NCI-H2196 treated with DMSO at 0.1 percent for 48 hours (cell line): Measurements from ENCODE around the gene FDX2.
A peak's percentile ranks its signal among the peaks of the same experiment; 100 is the strongest.

Experiments
- DNase-seq: peaks from one replicate; lab custom pipeline; 2025; ENCODE audit not compliant: unreplicated experiment; lab: John Stamatoyannopoulos, UW

Gene FDX2

DNA sequence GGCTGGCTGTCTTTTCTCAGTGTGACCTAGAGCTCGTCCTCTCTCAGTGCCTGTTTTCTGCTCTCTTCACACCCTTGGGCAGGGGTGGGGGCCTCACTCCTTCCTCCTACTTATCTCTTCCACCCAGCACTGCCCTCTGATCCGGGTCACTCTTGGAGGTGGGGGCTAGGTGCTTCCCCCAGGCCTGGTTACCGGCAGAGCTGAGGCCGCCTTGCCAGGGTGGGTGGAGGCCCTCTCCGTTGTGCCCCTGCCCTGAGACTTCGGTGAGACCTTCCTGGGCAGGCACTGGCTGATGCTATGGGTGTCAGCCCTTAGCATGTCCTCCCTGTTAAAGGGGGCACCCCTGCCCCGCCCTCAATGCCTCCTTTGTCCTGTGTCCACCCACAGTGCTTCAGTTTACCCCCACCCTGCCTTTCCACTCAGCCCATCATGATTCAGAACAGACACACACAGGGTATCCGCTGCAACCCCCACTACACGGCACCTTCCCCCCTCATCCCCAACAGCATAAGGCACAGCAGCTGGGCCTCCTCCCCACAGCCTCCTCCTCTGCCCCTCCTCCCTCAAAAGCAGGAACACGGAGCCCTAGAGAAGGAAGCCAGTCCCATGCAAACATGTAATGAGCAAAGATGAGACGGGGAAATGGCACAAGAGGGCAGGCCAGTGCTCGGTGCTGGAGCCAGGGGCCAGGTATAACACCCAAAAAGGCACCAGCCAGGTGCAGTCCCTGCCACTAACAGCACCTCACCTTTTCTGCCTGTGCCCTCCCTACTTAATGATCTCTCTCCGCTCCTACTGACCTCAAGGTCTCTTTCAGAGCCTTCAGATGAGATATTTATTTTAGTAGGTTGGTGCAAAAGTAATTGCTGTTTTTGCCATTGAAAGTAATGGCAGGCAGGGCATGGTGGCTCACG lies 16.0 kb downstream of the FDX2 start:
- DNase-seq: no peak

DNA sequence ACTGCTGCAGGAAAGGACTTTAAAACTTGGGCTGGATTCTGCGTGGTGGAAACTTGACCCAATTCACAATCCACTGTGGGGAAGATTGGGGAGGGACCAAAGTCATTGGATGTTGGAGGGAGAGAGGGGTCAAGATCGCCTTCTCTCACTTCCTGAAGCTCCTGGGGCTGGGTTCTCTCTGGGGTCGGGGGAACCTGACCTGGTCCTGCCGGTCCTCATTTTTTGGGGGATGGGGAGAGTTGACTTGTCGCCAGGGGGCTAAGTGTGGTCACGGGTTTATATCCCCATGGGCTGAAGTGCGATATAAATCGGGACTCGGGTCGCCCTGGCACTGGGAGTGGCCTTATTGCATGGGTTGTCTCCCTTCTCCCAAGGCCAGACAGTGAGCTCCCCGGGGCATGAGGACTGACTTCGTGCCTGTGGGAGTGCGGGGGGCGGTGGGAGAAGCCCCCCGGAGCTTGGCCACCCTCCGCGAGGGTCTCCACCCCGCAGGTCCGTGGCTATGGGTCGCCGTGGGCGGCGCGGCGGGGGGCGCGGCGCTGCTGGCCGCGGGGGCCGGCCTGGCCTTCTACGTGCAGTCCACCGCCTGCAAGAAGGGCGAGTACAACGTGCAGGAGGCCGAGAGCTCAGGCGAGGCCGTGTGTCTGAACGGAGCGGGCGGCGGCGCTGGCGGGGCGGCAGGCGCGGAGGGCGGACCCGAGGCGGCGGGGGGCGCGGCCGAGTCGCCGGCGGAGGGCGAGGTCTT lies 19.8 kb downstream of the FDX2 start:
- no peak for DNase-seq

DNA sequence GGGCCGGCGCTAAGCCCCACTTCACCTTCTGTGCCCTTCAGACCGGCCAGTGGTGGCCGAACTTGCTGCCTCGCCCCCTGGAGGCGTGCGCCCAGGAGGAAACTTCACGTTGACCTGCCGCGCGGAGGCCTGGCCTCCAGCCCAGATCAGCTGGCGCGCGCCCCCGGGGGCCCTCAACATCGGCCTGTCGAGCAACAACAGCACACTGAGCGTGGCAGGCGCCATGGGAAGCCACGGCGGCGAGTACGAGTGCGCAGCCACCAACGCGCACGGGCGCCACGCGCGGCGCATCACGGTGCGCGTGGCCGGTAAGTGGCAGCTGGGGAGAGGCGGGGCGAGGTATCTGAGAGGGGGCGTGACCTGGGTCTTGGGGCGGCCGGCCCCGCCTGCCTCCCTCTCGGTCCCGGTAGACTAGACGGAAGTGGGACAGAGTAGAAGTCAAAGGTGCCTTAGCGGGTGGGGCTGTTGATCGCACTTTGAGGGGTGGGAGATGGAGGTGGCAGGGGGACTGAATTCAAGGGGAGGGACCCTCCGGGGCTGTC lies 20.4 kb downstream of the FDX2 start:
- no peak for DNase-seq

DNA sequence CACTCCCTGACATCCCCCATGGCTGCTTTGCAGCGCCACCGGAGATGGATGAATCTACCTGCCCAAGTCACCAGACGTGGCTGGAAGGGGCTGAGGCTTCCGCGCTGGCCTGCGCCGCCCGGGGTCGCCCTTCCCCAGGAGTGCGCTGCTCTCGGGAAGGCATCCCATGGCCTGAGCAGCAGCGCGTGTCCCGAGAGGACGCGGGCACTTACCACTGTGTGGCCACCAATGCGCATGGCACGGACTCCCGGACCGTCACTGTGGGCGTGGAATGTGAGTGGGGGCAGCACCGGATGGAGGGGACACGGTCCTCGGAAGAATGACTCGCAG lies 21.5 kb downstream of the FDX2 start:
- DNase-seq: no peak

DNA sequence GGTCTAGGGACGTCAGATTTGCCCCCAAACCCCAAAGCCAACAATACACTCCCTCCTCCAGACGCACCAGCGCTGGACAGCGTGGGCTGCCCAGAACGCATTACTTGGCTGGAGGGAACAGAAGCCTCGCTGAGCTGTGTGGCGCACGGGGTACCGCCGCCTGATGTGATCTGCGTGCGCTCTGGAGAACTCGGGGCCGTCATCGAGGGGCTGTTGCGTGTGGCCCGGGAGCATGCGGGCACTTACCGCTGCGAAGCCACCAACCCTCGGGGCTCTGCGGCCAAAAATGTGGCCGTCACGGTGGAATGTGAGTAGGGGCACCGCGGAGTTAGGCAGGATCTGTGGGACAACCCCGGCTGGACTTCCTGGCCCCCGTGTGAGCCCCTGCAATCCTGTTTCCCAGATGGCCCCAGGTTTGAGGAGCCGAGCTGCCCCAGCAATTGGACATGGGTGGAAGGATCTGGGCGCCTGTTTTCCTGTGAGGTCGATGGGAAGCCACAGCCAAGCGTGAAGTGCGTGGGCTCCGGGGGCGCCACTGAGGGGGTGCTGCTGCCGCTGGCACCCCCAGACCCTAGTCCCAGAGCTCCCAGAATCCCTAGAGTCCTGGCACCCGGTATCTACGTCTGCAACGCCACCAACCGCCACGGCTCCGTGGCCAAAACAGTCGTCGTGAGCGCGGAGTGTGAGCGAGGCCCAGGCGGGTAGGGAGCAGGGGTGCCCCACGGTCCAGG lies 22.0 kb downstream of the FDX2 start:
- DNase-seq: no peak

DNA sequence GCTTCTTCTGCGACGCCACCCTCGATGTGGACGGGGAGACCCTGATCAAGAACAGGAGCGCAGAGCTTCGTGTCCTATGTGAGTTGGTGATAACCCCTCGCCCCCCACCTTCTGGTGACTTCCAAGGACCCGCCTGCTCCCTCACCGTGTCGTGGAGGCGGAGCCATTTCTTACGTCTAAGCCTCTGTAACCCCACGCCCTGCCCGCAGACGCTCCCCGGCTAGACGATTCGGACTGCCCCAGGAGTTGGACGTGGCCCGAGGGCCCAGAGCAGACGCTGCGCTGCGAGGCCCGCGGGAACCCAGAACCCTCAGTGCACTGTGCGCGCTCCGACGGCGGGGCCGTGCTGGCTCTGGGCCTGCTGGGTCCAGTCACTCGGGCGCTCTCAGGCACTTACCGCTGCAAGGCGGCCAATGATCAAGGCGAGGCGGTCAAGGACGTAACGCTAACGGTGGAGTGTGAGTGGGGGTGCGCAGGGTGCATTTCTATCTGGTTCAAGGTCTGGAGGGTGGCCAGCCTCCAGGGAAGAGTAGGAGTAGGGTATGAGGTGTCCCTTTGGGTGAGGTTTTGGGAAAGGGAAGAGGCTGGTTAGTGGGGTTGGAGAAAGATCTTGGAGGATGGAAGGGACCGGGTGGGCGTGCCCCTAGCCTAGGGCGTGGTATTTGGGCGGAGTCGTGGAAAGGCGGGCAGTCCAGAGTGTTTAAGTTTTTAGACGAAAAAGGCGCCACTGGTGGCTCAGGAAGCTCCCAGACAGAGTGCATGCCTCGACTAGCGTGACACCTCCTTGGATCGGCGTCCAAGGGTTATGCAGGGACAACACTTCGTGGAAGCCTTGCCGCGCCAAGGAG lies 22.8 kb downstream of the FDX2 start:
- no peak for DNase-seq

DNA sequence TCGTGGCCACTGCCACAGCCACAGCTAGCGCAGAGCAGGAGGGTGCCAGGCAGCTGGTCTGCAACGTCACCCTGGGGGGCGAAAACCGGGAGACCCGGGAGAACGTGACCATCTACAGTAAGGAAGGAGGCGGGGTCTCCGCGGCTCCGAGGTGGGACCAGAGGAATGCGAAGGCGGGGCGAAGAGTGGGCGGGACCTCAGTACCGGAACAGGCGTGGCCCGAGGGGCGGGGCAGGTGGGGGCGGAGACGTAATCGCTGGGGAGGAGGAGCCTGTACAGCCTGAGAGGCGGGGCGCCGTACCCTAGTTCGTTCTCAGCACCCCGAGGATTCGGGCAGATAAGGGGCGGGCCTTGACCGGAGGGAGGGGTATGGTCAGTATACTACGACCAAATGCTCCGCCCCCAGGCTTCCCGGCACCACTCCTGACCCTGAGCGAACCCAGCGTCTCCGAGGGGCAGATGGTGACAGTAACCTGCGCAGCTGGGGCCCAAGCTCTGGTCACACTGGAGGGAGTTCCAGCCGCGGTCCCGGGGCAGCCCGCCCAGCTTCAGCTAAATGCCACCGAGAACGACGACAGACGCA lies 23.5 kb downstream of the FDX2 start:
- DNase-seq: no peak

DNA sequence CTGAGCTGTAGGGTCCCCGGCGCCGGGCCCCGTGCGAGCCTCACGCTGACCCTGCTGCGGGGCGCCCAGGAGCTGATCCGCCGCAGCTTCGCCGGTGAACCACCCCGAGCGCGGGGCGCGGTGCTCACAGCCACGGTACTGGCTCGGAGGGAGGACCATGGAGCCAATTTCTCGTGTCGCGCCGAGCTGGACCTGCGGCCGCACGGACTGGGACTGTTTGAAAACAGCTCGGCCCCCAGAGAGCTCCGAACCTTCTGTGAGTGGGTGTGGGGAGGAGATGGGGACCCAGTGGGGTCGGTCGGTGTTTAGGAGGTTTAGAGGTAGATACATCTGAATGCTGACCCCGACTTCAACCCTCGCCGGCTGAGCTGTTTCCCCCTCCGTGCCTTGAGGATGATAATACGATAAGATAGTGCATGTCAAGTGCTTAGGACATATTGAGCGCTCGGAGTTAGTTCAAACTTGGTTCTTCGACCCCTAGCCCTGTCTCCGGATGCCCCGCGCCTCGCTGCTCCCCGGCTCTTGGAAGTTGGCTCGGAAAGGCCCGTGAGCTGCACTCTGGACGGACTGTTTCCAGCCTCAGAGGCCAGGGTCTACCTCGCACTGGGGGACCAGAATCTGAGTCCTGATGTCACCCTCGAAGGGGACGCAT lies 24.1 kb downstream of the FDX2 start:
- DNase-seq: no peak

DNA sequence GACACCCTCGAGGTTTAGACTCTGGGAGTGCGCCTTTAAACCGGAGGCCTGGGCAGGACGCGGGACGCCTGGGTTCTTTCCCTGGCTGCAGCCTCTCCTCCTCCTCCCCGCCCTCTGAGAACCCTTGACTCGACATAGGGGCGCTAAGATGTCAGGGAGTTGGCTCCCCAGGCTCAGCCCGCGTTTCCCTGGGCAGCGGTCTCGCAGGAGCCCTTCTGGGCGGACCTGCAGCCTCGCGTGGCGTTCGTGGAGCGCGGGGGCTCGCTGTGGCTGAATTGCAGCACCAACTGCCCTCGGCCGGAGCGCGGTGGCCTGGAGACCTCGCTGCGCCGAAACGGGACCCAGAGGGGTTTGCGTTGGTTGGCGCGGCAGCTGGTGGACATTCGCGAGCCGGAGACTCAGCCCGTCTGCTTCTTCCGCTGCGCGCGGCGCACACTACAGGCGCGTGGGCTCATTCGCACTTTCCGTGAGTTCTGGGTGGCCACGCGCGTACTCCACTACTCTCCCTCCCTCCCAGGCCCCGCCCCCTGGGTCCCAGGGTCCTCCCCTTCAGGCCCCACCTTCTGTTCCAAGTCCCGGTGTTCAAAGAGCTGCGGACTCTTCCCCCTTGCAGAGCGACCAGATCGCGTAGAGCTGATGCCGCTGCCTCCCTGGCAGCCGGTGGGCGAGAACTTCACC lies 24.8 kb downstream of the FDX2 start:
- peak; percentile 21 for DNase-seq

DNA sequence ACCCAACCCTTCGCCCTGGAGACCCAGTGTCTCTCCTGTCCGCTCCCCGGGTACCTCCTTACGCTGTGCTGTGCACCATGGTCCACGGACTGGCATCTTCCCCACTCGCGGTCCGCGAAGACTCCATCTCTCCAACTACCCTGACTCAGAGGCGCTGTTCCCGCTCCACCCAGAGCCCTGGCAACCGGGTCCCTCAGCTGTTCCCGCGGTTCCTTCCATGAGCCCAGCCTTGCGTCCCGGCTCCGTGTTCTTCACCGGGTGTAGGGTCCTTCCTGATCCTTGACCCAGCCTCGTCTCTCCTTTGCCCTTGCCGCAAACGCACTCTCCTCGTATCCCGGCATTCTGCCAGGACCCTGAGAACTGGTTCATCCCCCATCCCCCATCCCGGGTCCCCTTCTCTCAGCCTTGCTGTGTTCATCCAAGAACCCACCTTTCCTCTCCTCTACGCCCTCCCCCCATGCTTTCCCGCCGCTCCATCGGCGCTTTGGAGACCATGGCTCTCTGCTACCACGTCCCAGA lies 25.4 kb downstream of the FDX2 start:
- DNase-seq: no peak

DNA sequence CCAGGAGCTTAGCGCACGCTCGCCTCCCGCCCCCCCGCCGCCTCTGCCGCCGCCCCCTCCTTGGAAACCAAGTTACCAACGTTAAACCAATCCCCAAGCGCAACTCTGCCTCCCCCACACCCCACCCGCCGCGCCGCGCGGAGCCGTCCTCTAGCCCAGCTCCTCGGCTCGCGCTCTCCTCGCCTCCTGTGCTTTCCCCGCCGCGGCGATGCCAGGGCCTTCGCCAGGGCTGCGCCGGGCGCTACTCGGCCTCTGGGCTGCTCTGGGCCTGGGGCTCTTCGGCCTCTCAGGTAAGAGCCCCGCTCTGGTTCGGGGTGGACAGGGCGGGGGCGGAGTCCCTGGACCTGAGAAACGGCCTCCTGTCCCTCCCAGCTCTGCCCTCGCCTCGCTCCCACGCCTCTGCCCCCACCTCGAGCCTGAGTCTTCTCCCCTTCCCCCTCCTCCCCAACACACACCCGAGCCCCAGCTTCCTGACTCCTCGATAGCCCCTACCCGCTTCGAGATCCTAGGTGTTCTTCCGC lies 25.9 kb downstream of the FDX2 start, which contains the start of gene ICAM5:
Gene ICAM5, plus strand, starts transcription at position 117 of the 521 bp plus-strand sequence. Its CDS starts 92 bp downstream, at position 209.
- DNase-seq: peak; percentile 24

DNA sequence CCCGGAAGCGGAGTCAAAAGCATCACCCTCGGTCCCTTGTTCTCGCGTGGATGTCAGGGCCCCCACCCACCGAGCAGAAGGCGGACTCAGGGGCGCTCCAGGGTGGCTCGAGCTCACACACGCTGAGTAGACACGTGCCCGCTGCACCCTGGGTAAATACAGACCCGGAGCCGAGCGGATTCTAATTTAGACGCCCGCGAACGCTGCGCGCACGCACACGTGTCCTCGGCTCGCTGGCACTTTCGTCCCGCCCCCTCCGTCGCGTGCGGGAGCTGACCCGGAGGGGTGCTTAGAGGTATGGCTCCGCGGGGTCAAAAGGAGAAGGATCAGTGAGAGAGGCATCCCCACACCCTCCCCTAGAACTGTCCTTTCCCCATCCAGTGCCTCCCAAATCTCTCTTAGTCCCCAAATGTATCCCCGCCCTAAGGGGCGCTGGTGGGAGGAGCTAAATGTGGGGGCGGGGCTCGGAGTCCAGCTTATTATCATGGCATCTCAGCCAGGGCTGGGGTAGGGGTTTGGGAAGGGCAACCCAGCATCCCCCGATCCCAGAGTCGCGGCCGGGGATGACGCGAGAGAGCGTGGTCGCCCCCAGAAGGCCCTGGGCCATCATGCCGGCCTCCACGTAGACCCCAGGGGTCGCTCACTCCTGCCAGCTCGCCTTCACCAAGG lies 26.5 kb downstream of the FDX2 start:
- DNase-seq: peak; percentile 55

DNA sequence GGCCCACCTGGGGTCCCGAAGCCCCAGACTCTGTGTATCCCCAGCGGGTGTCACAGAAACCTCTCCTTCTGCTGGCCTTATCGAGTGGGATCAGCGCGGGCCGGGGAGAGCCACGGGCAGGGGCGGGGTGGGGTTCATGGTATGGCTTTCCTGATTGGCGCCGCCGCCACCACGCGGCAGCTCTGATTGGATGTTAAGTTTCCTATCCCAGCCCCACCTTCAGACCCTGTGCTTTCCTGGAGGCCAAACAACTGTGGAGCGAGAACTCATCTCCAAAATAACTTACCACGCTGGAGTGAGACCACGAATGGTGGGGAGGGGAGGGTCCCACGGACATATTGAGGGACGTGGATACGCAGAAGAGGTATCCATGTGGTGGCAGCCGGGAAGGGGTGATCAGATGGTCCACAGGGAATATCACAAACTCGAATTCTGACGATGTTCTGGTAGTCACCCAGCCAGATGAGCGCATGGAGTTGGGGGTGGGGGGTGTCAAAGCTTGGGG lies 27.1 kb downstream of the FDX2 start:
- DNase-seq: peak; percentile 59

DNA sequence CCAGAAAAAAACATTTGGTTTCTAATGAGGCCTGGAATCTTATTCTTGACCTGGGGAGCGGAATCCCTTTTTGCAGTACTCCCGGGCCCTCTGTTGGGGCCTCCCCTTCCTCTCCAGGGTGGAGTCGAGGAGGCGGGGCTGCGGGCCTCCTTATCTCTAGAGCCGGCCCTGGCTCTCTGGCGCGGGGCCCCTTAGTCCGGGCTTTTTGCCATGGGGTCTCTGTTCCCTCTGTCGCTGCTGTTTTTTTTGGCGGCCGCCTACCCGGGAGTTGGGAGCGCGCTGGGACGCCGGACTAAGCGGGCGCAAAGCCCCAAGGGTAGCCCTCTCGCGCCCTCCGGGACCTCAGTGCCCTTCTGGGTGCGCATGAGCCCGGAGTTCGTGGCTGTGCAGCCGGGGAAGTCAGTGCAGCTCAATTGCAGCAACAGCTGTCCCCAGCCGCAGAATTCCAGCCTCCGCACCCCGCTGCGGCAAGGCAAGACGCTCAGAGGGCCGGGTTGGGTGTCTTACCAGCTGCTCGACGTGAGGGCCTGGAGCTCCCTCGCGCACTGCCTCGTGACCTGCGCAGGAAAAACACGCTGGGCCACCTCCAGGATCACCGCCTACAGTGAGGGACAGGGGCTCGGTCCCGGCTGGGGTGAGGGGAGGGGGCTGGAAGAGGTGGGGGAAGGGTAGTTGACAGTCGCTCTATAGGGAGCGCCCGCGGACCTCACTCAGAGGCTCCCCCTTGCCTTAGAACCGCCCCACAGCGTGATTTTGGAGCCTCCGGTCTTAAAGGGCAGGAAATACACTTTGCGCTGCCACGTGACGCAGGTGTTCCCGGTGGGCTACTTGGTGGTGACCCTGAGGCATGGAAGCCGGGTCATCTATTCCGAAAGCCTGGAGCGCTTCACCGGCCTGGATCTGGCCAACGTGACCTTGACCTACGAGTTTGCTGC lies 28.7 kb downstream of the FDX2 start, which contains the start of gene ICAM4:
Gene ICAM4, plus strand, starts transcription at position 153 of the 935 bp plus-strand sequence. Its CDS starts 58 bp downstream, at position 211.
- no peak for DNase-seq

DNA sequence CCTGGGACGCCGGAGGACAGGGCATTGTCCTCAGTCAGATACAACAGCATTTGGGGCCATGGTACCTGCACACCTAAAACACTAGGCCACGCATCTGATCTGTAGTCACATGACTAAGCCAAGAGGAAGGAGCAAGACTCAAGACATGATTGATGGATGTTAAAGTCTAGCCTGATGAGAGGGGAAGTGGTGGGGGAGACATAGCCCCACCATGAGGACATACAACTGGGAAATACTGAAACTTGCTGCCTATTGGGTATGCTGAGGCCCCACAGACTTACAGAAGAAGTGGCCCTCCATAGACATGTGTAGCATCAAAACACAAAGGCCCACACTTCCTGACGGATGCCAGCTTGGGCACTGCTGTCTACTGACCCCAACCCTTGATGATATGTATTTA lies 30.4 kb downstream of the FDX2 start:
- DNase-seq: no peak

DNA sequence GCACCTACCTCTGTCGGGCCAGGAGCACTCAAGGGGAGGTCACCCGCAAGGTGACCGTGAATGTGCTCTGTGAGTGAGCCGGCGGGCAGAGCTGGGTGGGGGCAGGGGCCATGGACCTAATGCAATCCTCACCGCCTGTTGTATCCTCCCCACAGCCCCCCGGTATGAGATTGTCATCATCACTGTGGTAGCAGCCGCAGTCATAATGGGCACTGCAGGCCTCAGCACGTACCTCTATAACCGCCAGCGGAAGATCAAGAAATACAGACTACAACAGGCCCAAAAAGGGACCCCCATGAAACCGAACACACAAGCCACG lies 30.9 kb downstream of the FDX2 start:
- DNase-seq: no peak
